SIG-M5 treated with dmso at 0.1 percent for 504 hours (cell line): ENCODE measurements around the gene NMB.
"Not testable (repeated sequence)": the region's sequence is repeated elsewhere in the genome, so short reads cannot be mapped to it uniquely, and the experiment has no call there.

Experiments
- DNase-seq: peaks from one replicate; lab custom pipeline; 2025; ENCODE audit not compliant: unreplicated experiment; lab: John Stamatoyannopoulos, UW

Gene NMB

DNA sequence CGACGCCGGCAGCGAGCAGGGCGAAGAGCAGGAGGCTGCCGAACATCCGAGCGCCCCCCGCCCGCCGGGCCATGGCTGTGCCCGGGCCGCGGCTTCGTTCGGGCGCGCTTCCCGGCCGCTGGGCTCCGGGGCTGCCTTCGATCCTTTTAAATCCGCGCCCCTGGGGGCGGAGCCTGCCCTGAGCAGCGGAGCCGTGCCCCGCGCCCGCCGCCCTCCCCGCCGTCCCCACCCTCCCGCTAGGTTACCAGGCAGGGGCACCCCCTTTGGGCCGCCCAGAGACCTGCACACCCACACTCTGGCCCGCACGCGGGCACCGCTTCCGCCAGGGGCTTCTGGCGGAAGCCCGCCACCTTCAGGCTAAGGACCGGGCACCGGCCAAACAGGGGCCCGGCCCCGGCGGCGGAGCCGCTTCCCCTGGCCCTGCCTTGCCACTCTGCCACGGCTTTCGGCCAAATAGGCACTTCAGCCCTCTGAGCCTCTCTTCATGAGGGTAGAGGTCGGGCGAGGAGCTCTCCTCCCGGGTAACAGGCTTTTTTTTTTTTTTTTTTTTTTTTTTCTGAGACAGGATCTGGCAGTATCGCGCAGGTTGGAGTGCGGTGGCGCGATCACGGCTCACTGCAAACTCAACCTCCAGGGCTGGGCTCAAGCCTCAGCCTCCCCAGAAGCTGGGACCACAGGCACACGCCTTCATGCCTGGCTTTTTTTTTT lies at the start of gene NMB:
TSS of gene NMB (minus strand) at position 120 of the 708 bp plus-strand sequence. CDS start at position 73, 47 bp downstream.
- peak; percentile 72 for DNase-seq

- DNase-seq, result no peak
Measured at GRCh38 chr15:84703808-84704207, 45.8 kb upstream of the NMB start.

- DNase-seq, result no peak
Measured at GRCh38 chr15:84702961-84703482, 45.0 kb upstream of the NMB start.

GRCh38 chr15:84699538-84700191 lies 41.7 kb upstream of the NMB start:
- DNase-seq, result no peak

GRCh38 chr15:84697236-84697990 lies 39.4 kb upstream of the NMB start:
- no peak for DNase-seq

- no peak for DNase-seq
Measured at GRCh38 chr15:84696757-84697156, 38.8 kb upstream of the NMB start.

- no peak for DNase-seq
Measured at GRCh38 chr15:84690342-84690741, 32.3 kb upstream of the NMB start.

GRCh38 chr15:84689858-84690257 lies 31.9 kb upstream of the NMB start:
- DNase-seq, result no peak

DNA sequence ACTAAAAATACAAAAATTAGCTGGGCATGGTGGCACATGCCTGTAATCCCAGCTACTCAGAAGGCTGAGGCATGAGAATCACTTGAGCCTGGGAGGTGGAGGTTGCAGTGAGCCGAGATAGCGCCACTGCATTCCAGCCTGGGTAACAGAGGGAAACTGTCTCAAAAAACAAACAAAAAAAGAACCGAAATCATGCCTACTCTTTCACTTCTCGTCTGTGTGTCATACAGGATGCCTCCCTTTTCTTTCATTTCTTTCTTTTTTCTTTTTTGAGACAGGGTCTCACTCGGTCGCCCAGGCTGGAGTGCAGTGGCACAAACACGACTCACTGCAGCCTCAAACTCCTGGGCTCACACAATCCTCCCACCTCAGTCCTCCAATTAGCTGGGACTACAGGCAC lies 28.4 kb upstream of the NMB start:
- not testable (repeated sequence) for DNase-seq

- peak; percentile 30 for DNase-seq
Measured at GRCh38 chr15:84685304-84685703, 27.3 kb upstream of the NMB start.

DNA sequence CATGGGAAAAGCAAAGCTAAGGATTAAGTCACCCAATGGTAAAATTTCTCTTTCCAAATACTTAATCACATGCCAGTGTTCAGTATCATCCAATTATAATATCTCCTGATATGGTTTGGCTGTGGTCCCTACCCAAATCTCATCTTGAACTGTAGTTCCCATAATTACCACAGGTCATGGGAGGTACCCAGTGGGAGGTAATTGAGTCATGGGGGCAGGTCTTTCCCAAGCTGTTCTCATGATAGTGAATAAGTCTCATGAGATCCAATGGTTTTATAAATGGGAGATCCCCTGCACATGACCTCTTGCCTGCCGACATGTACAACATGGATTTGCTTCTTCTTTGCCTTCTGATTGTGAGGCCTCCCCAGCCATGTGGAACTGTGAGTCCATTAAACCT lies 26.1 kb upstream of the NMB start:
- DNase-seq, result no peak

DNA sequence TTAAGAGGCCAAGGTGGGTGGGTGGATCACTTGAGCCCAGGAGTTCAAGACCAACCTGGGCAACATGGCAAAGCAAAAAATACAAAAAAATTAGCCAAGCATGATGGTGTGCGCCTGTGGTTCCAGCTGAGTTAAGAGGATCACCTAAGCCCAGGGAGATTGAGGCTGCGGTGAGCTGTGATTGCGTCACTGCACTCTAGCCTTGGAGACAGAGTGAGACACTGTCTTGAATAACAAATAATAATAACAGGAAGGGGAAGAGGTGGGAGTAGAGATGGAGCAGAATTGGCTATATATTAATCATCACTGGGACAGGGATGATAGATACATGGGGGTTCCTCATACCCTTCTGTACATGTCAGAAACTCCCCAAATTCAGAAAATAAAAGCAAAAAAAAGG lies 23.8 kb upstream of the NMB start:
- DNase-seq, result peak; percentile 4

DNA sequence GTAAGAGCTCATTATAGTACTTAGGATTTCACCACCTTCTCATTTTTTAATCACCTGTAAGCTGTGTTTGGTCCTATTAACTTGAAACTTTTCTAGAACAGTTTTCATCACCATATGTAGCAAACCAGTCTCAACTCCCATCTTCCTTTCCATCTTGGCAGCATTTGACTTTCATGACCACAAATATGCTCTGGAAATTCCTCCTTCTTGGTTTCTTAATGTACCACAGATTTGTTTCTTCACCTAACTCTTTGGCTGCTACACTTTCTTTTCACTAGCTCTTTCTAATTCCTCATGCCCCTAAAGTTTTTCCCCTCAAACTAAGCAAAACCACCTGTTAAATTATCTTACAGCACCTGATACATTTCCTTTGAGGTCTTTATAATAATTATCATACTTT lies 13.2 kb upstream of the NMB start:
- DNase-seq, result no peak

GRCh38 chr15:84669726-84670125 lies 11.7 kb upstream of the NMB start:
- no peak for DNase-seq

DNA sequence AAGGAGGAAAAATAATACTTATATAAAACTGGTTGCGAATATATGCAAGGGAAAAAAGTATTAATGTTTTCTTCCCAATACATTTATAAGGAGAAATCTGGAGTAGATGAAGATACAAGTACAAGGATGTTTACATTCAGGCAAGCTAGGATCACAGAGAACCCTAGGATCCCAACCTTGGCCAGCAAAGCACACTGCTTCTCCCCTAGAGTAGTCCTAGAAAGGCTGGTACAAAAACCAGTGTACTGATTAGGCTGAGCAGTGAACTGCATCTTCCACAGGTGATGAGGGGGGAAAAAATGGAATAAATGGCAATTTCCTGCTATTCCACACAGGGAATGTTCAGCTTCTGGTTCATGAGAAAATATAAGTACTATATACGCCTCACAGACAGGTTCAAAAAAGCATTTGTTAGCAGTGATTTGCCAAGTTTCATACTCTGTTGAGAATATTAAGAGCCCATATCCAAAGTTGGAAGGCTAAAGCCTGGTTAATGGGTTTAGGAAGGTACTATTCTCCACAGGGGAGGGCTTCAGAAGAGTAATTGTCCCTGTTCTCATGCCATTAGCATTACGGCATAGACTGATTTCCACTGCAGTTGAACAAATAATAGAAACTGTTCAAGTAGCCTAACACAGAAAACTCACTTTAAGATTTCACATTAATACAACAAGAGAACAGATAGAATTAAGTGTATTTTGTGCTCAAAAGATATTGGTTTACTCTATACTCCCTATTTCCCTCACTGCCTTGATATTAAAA lies 10.4 kb upstream of the NMB start:
- DNase-seq, result no peak

DNA sequence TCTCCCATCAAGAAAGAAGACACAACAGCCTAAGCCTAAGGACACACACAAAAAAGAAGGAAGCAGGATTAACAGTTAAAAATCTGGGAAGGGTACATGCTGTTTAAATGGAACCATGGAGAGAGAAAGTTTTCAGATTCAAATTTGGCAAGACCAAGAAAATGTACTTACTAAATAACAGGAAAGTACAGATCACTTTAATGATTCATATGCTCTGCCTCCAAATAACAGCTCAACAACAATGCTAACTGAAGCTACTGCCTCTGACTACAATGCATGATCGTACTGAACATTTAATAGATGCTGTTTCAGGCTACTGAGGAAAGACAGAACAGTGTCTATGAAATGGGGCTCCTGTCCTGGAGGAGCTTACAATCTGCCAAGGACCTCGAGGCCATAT lies 8.4 kb upstream of the NMB start:
- no peak for DNase-seq

DNA sequence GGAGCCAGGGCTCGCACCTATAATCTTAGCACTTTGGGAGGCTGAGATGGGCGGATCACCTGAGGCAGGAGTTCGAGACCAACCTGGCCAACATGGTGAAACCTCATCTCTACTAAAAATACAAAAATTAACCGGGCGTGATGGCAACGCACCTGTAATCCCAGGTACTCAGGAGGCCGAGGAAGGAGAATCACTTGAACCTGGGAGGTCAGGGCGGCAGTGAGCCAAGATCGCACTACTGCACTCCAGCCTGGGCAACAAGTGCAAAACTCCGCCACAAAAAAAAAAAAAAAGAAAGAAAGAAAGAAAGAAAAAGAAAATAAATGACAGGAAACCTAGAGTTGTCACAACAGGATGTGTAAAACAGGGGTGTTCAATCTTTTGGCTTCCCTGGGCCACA lies 3.0 kb upstream of the NMB start:
- no peak for DNase-seq

GRCh38 chr15:84659904-84660781 lies 2.1 kb upstream of the NMB start:
- DNase-seq, result no peak

DNA sequence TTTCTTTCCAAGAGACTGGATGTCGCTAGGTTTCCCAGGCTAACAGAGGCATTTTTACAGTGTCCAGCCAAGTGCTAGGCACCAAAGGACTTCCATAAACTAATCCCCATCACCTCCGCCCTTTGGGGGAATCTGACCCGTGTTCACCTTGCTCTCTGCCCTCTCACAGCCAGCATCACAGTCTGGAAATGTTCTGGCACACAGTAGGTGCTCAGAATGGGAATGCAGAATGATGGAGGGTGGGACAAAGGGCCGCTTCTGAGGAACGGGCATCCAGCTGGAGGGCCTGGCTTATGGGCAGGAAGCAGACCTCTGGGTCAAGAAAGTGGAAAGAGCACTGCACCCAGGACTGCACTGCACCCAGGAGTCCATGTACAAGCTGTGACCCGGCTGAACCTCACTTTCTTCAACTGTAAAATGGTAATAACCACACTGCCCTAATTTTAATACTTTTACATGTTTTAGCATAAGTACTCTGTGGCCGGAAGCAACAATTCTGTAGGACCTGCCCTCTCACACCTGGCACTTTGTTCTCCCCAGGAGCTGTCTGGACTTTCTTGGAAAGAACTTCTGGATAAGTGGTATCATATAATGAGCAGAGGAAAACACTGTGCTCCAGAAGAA lies 901 bp upstream of the NMB start:
- no peak for DNase-seq

GRCh38 chr15:84657748-84658079 lies 285 bp downstream of the NMB start:
- no peak for DNase-seq
